Esophagus muscularis mucosa (tissue), 4 donors: Measurements from ENCODE around the gene IMPDH2. TPM values are rescaled to one million over a fixed set of nuclear protein-coding genes. Genes with fewer than 3 reads are reported as not detected.
A peak's percentile ranks its signal among the peaks of the same experiment; 100 is the strongest.

Experiments used
- DNase-seq: peaks from one replicate; pipeline ENCODE4 v3.0.0-alpha.2; 2017; ENCODE audit errors: extremely low spot score
- H3K27ac ChIP-seq, 4 donors: fragments of 200-600 bp; sonication (generic); replicated peaks in 1 of 4; 1 replicate in 3 of 4; 2 replicates in 1 of 4; pipeline ENCODE4 v1.5.1; 2016 to 2019; ENCODE audit warnings: mild to moderate bottlenecking in 1 of 4
- H3K27me3 ChIP-seq, 4 donors: fragments of 200-600 bp; sonication (generic); one replicate each; pipeline versions ENCODE4 v1.5.1 to v1.6.0; 2016 to 2019
- H3K36me3 ChIP-seq, 4 donors: fragments of 200-600 bp; sonication (generic); one replicate each; pipeline ENCODE4 v1.5.1; 2016 to 2019
- H3K4me1 ChIP-seq, 4 donors: fragments of 200-600 bp; sonication (generic); one replicate each; pipeline ENCODE4 v1.5.1; 2016 to 2019
- H3K4me3 ChIP-seq, 4 donors: fragments of 200-600 bp; sonication (generic); 1 replicate in 2 of 4; 2 replicates in 2 of 4; pipeline ENCODE4 v1.5.1; 2016 to 2019; ENCODE audit warnings: mild to moderate bottlenecking in 4 of 4, moderate library complexity in 1 of 4
- H3K9me3 ChIP-seq, 4 donors: fragments of 200-600 bp; sonication (generic); 1 replicate in 3 of 4; 2 replicates in 1 of 4; pipeline ENCODE4 v1.5.1; 2016 to 2019
- EP300 ChIP-seq: sonication (generic); formaldehyde crosslinking; IDR thresholded peaks from one replicate; pipeline ENCODE4 v1.6.1; 2017; ENCODE audit warnings: antibody characterized with exemption
- POLR2A ChIP-seq: fragments of 450-650 bp; IDR thresholded peaks from one replicate; pipeline ENCODE4 v1.6.1; 2017; ENCODE audit warnings: antibody characterized with exemption, moderate library complexity, mild to moderate bottlenecking, low read depth
- POLR2AphosphoS5 ChIP-seq, 2 donors: sonication (generic); formaldehyde crosslinking; IDR thresholded peaks; one replicate each; pipeline ENCODE4 v1.6.1; 2017; ENCODE audit warnings: antibody characterized with exemption in 2 of 2
- WGBS: methylation state at CpG from one replicate; pipeline ENCODE4 v1.1.5; 2018; 5-methylcytosine and 5-hydroxymethylcytosine counted together
- intact Hi-C: fragments of 100-400 bp; cut with DNase I; formaldehyde crosslinking; loops from one replicate; pipeline ENCODE4 v1.15.1; 2023
- total RNA-seq, 4 donors: library from RNA; depleted of rRNA; stranded (reverse); fragments of >200 nt; gene quantifications; one replicate each; pipeline versions ENCODE4 v1.1.0 to v1.2.1, GENCODE V29; 2016
- TF ChIP-seq, protein P1 (sequence below), 3 experiments: fragments of 200-600 bp in 2 of 3; fragments of 450-650 bp in 1 of 3; sonication (generic) in 2 of 3; IDR thresholded peaks; one replicate each; pipeline ENCODE4 v1.5.1; 2017 to 2019; ENCODE audit warnings: antibody characterized with exemption in 3 of 3, mild to moderate bottlenecking in 2 of 3, moderate library complexity in 1 of 3

Gene IMPDH2
- total RNA-seq, 4 donors from 2014 or later = 71.0 to 174 (median 123) TPM

DNA sequence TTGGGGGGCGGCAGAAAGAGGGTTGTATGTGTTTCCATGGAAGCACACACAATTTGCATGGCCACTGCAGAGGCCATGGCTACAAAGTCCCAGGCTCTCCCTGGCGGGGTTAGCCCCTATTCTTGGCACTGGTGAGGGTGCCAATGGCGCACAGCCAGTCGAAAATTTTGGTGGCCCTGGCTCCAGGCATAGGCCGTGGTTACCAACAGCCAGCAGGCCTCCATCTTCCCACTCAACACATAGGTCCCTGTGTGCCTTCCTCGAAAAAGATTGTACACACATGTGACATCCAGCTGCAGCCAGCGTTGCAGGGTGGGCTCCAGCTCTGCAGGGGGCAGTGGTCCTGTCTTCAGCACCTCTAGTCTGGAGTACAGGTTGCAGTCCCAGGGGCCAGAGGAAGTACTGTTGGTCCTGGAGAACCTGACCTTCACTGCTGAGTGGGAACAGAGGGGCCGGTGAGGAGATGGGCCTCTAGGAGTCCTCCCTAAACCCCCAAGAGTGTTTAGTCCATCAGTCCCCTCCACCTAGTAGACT lies 32.0 kb downstream of the IMPDH2 start:
- H3K4me3 ChIP-seq = no peak overlapping the region
- H3K27ac ChIP-seq = no peak overlapping the region
- peaks cover 0 to 43% (median 19%) of the 10 kb centered on the region in 4 donors for H3K36me3 ChIP-seq
- H3K9me3 ChIP-seq = no peaks in the 10 kb centered on the region
- no peak for DNase-seq
- 82% methylated on average over 8 of the region's 8 CpGs for WGBS
- TF ChIP-seq POLR2A = no peak
- no peak for TF ChIP-seq EP300
- TF ChIP-seq, protein P1, sequence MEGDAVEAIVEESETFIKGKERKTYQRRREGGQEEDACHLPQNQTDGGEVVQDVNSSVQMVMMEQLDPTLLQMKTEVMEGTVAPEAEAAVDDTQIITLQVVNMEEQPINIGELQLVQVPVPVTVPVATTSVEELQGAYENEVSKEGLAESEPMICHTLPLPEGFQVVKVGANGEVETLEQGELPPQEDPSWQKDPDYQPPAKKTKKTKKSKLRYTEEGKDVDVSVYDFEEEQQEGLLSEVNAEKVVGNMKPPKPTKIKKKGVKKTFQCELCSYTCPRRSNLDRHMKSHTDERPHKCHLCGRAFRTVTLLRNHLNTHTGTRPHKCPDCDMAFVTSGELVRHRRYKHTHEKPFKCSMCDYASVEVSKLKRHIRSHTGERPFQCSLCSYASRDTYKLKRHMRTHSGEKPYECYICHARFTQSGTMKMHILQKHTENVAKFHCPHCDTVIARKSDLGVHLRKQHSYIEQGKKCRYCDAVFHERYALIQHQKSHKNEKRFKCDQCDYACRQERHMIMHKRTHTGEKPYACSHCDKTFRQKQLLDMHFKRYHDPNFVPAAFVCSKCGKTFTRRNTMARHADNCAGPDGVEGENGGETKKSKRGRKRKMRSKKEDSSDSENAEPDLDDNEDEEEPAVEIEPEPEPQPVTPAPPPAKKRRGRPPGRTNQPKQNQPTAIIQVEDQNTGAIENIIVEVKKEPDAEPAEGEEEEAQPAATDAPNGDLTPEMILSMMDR (IDR thresholded peaks at IDR 0.05) = no peak
- TF ChIP-seq POLR2AphosphoS5 (IDR thresholded peaks at IDR 0.05) = no peak
- no peaks in the 10 kb centered on the region for H3K27me3 ChIP-seq
- intact Hi-C loops = no loop called here
- H3K4me1 ChIP-seq = peaks cover 1 to 10% (median 6%) of the 10 kb centered on the region in 4 donors

DNA sequence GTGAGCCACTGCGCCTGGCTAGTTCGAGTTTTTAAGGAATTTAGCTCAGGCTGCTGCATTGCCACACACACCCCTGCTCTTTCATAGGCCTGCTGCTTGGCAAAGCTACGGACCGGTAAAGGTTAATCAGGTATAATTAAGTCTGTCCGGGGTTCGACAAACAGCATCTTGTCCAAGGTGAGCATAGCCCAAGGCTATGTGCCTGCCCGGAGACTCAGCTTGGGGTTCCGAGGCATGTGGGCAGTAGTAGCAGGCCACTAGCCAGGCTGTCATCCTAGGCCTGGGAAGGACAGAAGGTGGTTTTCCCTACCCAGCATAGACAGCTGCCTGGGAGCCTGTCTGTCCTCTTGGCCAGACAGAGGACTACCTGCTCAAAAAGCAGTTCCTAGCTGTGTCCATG lies 32.6 kb downstream of the IMPDH2 start:
- Histone ChIP-seq H3K4me3 (no peak overlapping the region), H3K27ac (no peak overlapping the region), H3K4me1 (peaks cover 7 to 15% (median 12%) of the 10 kb centered on the region in 4 donors), H3K36me3 (peaks cover 0 to 43% (median 17%) of the 10 kb centered on the region in 4 donors), H3K9me3 (no peaks in the 10 kb centered on the region), H3K27me3 (no peaks in the 10 kb centered on the region)
- no peak for DNase-seq
- intact Hi-C loops = no loop called here
- no peak for TF ChIP-seq POLR2A
- TF ChIP-seq, protein P1 (IDR thresholded peaks at IDR 0.05) = no peak
- TF ChIP-seq EP300 = no peak
- TF ChIP-seq POLR2AphosphoS5 (IDR thresholded peaks at IDR 0.05) = no peak
- WGBS = 84% methylated on average over 5 of the region's 8 CpGs

DNA sequence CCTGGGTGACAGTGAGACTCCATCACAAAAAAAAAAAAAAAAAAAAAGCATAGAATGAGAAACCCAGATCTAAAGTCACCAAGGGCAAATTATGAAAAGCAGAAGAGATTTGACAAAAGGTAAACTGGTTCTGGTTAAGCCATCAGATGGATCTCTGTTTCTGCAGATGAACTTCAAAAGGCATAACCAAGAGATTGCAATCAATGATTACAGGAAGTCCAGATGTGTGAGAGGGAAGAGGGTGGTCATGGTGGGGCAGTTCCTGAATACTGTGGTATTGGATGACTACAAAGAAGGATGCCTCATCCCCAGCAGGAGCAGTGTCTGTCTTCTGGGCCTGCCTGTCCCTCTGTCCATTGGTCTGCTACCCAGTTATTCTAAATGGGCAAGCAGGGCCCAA lies 35.4 kb downstream of the IMPDH2 start:
- no peak overlapping the region for H3K27ac ChIP-seq
- H3K27me3 ChIP-seq = no peaks in the 10 kb centered on the region
- H3K36me3 ChIP-seq = peaks cover 0 to 43% (median 15%) of the 10 kb centered on the region in 4 donors
- H3K9me3 ChIP-seq = no peaks in the 10 kb centered on the region
- DNase-seq = no peak
- H3K4me1 ChIP-seq = peaks cover 24 to 40% (median 31%) of the 10 kb centered on the region in 4 donors
- intact Hi-C loops = no loop called here
- no peak for TF ChIP-seq EP300
- H3K4me3 ChIP-seq = no peak overlapping the region

DNA sequence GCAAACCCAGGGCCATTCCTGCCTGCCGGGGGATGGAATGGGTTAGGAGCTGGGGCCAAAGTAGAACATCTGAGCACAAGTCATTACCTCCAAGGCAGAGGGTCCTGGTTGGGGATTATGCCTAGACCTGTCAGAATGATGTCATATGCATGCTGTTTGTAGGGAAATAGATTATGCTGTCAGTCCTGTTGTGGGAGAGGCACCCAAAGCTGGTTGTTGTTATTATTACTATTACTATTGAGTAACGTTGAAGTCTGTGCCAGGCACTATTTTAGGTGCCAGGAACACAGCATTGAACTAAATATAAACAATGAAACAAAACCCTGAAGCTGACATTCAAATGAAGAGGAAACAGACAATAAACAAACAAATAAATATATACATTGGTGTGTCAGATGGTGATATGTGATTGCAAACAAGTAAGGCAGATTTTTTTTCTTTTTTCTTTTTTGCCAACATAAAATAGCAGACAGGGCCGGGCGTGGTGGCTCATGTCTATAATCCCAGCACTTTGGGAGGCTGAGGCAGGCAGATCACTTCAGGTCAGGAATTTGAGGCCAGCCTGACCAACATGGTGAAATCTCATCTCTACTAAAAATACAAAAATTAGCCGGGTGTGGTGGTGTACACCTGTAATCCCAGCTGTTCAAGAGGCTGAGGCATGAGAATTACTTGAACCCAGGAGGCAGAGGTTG lies 37.2 kb downstream of the IMPDH2 start:
- peaks cover 0 to 31% (median 16%) of the 10 kb centered on the region in 4 donors for H3K36me3 ChIP-seq
- WGBS = 70% methylated on average over 5 of the region's 5 CpGs
- intact Hi-C loops = loop anchor here (2.0 kb wide), 1 partner anchor 13 kb away; no protein-coding TSS in a partner anchor
- peak overlapping the region in 2 of 4 donors; percentile 94 to 96 for H3K4me3 ChIP-seq
- DNase-seq = no peak
- H3K27ac ChIP-seq = peak overlapping the region in 2 of 4 donors; percentile 94 to 97
- H3K27me3 ChIP-seq = no peaks in the 10 kb centered on the region
- peaks cover 29 to 44% (median 41%) of the 10 kb centered on the region in 4 donors for H3K4me1 ChIP-seq
- TF ChIP-seq EP300 (no peak), POLR2AphosphoS5 (IDR thresholded peaks at IDR 0.05) (no peak), POLR2A (no peak)
- TF ChIP-seq, protein P1 (IDR thresholded peaks at IDR 0.05) = no peak
- H3K9me3 ChIP-seq = no peaks in the 10 kb centered on the region

DNA sequence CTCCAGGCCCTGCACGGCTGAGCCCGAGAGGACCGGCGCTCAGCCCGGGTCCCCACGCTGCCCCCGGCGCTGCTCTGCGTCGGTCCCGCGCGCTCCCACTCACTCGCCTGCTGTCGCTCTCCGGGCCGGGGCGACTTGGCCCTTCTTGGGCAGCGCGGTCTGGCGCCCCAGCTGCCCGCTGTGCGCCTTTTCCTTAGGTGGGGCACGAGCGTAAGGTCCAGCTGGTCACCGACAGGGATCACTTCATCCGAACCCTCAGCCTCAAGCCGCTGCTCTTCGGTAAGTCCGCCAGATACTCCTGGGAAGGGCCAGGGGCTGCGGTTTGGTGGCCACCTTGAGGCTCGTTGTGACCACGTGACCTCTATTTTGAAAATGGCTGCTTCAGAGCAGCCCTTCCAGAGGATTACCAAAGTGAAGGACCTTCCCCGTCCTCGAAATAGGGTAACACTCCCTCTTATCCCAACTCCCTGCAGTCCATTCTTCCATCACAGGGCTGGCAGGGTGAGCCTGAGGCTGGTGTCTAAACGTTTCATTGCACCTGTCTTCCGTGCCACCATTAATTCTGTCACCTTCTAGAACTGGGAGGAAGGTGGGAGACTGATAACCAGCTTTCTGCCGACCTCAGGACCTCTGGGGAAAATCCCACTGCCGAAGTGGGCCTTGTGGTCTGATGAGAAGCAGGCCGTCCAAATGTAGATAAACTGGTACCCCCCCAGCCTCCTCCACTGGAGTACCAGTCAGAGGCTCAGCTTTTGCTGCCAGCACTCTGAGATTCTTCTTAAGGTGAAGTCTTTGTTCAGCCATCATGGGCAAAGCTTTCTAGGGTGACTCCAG lies 38.3 kb downstream of the IMPDH2 start:
- Histone ChIP-seq H3K27me3 (no peaks in the 10 kb centered on the region), H3K4me3 (peak overlapping the region; percentile 85 to 98 (median 95)), H3K27ac (peak overlapping the region; percentile 94 to 97 (median 94)), H3K4me1 (peaks cover 29 to 44% (median 41%) of the 10 kb centered on the region in 4 donors), H3K9me3 (no peaks in the 10 kb centered on the region), H3K36me3 (peaks cover 0 to 32% (median 19%) of the 10 kb centered on the region in 4 donors)
- peak in 1 of 2 donors; percentile 36 for TF ChIP-seq POLR2AphosphoS5 (IDR thresholded peaks at IDR 0.05)
- TF ChIP-seq, protein P1 (IDR thresholded peaks at IDR 0.05) = no peak
- no peak for TF ChIP-seq EP300
- no peak for DNase-seq
- WGBS = 5% methylated on average over 30 of the region's 40 CpGs
- intact Hi-C loops = loop anchor here (2.0 kb wide), 1 partner anchor 14 kb away; no protein-coding TSS in a partner anchor
